ENCODE measurements around the gene CRACR2B.

CRACR2B gene

GRCh38 chr11:855796-856195 is 28.1 kb downstream of the CRACR2B start:
- Histone ChIP-seq H3K9ac (ENCODE audit: low read depth, low read length, poor library complexity, severe bottlenecking) (no peak overlapping the region), H3K79me2 (ENCODE audit: insufficient read depth, low read length) (no peaks in the 10 kb centered on the region), H3K4me2 (ENCODE audit: low read depth, low read length, poor library complexity, severe bottlenecking) (no peak overlapping the region), H4K20me1 (ENCODE audit: insufficient read depth, low read length, poor library complexity, severe bottlenecking) (no peaks in the 10 kb centered on the region), H3K36me3 (ENCODE audit: insufficient read depth, low read length) (no peaks in the 10 kb centered on the region), H3F3A (ENCODE audit: low read depth) (no peaks in the 10 kb centered on the region), H3K9me3 (ENCODE audit: insufficient read depth, low read depth, low read length) (no peaks in the 10 kb centered on the region), H2AFZ (ENCODE audit: low read length) (no peak overlapping the region), H3K4me3 (ENCODE audit: low read length, poor library complexity, severe bottlenecking) (no peak overlapping the region), H3K27me3 (ENCODE audit: insufficient read depth, low read length, poor library complexity, severe bottlenecking) (no peaks in the 10 kb centered on the region), H3K9me2 (replicated peaks; ENCODE audit: low read depth, low read length) (no peaks in the 10 kb centered on the region), H3K4me1 (ENCODE audit: insufficient read depth, low read length, poor library complexity, severe bottlenecking) (peaks cover 3% of the 10 kb centered on the region)
- TF ChIP-seq EZH2phosphoT487 (IDR thresholded peaks at IDR 0.05; ENCODE audit: borderline replicate concordance) (no peak), CTCF (conservative IDR thresholded peaks at IDR 0.05; ENCODE audit: low read length) (no peak)

- no peaks in the 10 kb centered on the region for H3K27me3 ChIP-seq (ENCODE audit: insufficient read depth, low read length, poor library complexity, severe bottlenecking)
- H3K79me2 ChIP-seq (ENCODE audit: insufficient read depth, low read length), result no peaks in the 10 kb centered on the region
- H3F3A ChIP-seq (ENCODE audit: low read depth), result no peaks in the 10 kb centered on the region
- TF ChIP-seq CTCF (conservative IDR thresholded peaks at IDR 0.05; ENCODE audit: low read length) (no peak), EZH2phosphoT487 (IDR thresholded peaks at IDR 0.05; ENCODE audit: borderline replicate concordance) (no peak)
- H3K4me2 ChIP-seq (ENCODE audit: low read depth, low read length, poor library complexity, severe bottlenecking), result no peak overlapping the region
- no peaks in the 10 kb centered on the region for H4K20me1 ChIP-seq (ENCODE audit: insufficient read depth, low read length, poor library complexity, severe bottlenecking)
- H3K9me3 ChIP-seq (ENCODE audit: insufficient read depth, low read depth, low read length), result no peaks in the 10 kb centered on the region
- H3K4me3 ChIP-seq (ENCODE audit: low read length, poor library complexity, severe bottlenecking), result no peak overlapping the region
- peaks cover 3% of the 10 kb centered on the region for H3K4me1 ChIP-seq (ENCODE audit: insufficient read depth, low read length, poor library complexity, severe bottlenecking)
- no peak overlapping the region for H2AFZ ChIP-seq (ENCODE audit: low read length)
- H3K9ac ChIP-seq (ENCODE audit: low read depth, low read length, poor library complexity, severe bottlenecking), result no peak overlapping the region
- no peaks in the 10 kb centered on the region for H3K36me3 ChIP-seq (ENCODE audit: insufficient read depth, low read length)
- no peaks in the 10 kb centered on the region for H3K9me2 ChIP-seq (replicated peaks; ENCODE audit: low read depth, low read length)
These were observed 28.7 kb downstream of the CRACR2B start for GRCh38 chr11:856397-856796.

GRCh38 chr11:858053-858761 is 30.5 kb downstream of the CRACR2B start:
- Histone ChIP-seq H3K9me2 (replicated peaks; ENCODE audit: low read depth, low read length) (no peaks in the 10 kb centered on the region), H2AFZ (ENCODE audit: low read length) (no peak overlapping the region), H3K36me3 (ENCODE audit: insufficient read depth, low read length) (no peaks in the 10 kb centered on the region)

More at GRCh38 chr11:858053-858761, 30.5 kb downstream of the CRACR2B start:
- no peaks in the 10 kb centered on the region for H3K9me3 ChIP-seq (ENCODE audit: insufficient read depth, low read depth, low read length)
- TF ChIP-seq EZH2phosphoT487 (IDR thresholded peaks at IDR 0.05; ENCODE audit: borderline replicate concordance) (no peak), CTCF (conservative IDR thresholded peaks at IDR 0.05; ENCODE audit: low read length) (no peak)
- no peak overlapping the region for H3K4me2 ChIP-seq (ENCODE audit: low read depth, low read length, poor library complexity, severe bottlenecking)
- H3K9ac ChIP-seq (ENCODE audit: low read depth, low read length, poor library complexity, severe bottlenecking), result no peak overlapping the region
- H4K20me1 ChIP-seq (ENCODE audit: insufficient read depth, low read length, poor library complexity, severe bottlenecking), result no peaks in the 10 kb centered on the region
- peaks cover 3% of the 10 kb centered on the region for H3K4me1 ChIP-seq (ENCODE audit: insufficient read depth, low read length, poor library complexity, severe bottlenecking)
- no peak overlapping the region for H3K4me3 ChIP-seq (ENCODE audit: low read length, poor library complexity, severe bottlenecking)
- H3F3A ChIP-seq (ENCODE audit: low read depth), result no peaks in the 10 kb centered on the region
- no peaks in the 10 kb centered on the region for H3K79me2 ChIP-seq (ENCODE audit: insufficient read depth, low read length)
- no peaks in the 10 kb centered on the region for H3K27me3 ChIP-seq (ENCODE audit: insufficient read depth, low read length, poor library complexity, severe bottlenecking)

All from Loucy (cell line).